Upper lobe of right lung (tissue), 1 donor: ENCODE data around the gene NDUFB2. TPM values are rescaled to one million over a fixed set of nuclear protein-coding genes. Genes with fewer than 3 reads are reported as not detected.
"Not testable (repeated sequence)": the region's sequence is repeated elsewhere in the genome, so short reads cannot be mapped to it uniquely, and the experiment has no call there.

ENCODE experiments used
- ATAC-seq: fragments of 200-7000 bp; cut with Tn5 transposase; one replicate; pipeline ENCODE4 v1.9.1; 2020; ENCODE audit warnings: mild to moderate bottlenecking, moderate library complexity
- DNase-seq: peaks from one replicate; pipeline ENCODE4 v3.0.0-alpha.2; 2020
- H3K27ac ChIP-seq: fragments of 200-600 bp; one replicate; pipeline ENCODE4 v1.8.0; 2022
- H3K27me3 ChIP-seq: fragments of 200-600 bp; one replicate; pipeline ENCODE4 v1.8.0; 2022; ENCODE audit warnings: mild to moderate bottlenecking
- H3K36me3 ChIP-seq: fragments of 200-600 bp; one replicate; pipeline ENCODE4 v1.8.0; 2022
- H3K4me1 ChIP-seq: fragments of 200-600 bp; one replicate; pipeline ENCODE4 v1.8.0; 2022
- H3K4me3 ChIP-seq: fragments of 200-600 bp; one replicate; pipeline ENCODE4 v1.8.0; 2022; ENCODE audit warnings: mild to moderate bottlenecking
- H3K9me3 ChIP-seq: fragments of 200-600 bp; one replicate; pipeline ENCODE4 v1.8.0; 2022
- CTCF ChIP-seq: fragments of 200-600 bp; IDR thresholded peaks from one replicate; pipeline ENCODE4 v1.8.0; 2022; ENCODE audit warnings: antibody characterized with exemption
- intact Hi-C: fragments of 100-400 bp; cut with DNase I; formaldehyde crosslinking; loops from one replicate; pipeline ENCODE4 v1.11.0; 2022
- total RNA-seq: library from RNA; stranded (reverse); fragmentation: NEBNext Ultra II Directional; extraction: Animal tissue kit (Norgen Biotek cat#: 25700); gene quantifications from one replicate; pipeline ENCODE4 v1.2.1, GENCODE V29; 2021
- donor health status: DM: no; HTN: yes; CAD: no; lungs with severe emphysema.

The NDUFB2 gene
- total RNA-seq, 1 donor from 2014 or later = 160 TPM

GRCh38 chr7:140698477-140698876, 2.0 kb downstream of the NDUFB2 start:
- H3K4me1 ChIP-seq = peaks cover 16% of the 10 kb centered on the region
- ATAC-seq (no peak), DNase-seq (no peak)
- no peaks in the 10 kb centered on the region for H3K27me3 ChIP-seq
- peaks cover 5% of the 10 kb centered on the region for H3K36me3 ChIP-seq
- H3K27ac ChIP-seq = no peak overlapping the region
- intact Hi-C loops = no loop called here
- H3K4me3 ChIP-seq = no peak overlapping the region
- H3K9me3 ChIP-seq = no peaks in the 10 kb centered on the region
- TF ChIP-seq CTCF = no peak

GRCh38 chr7:140702774-140703173, 6.3 kb downstream of the NDUFB2 start:
- ATAC-seq (peak; percentile 71), DNase-seq (no peak)
- peaks cover 35% of the 10 kb centered on the region for H3K36me3 ChIP-seq
- no peak overlapping the region for H3K27ac ChIP-seq
- H3K9me3 ChIP-seq = no peaks in the 10 kb centered on the region
- H3K4me1 ChIP-seq = peaks cover 12% of the 10 kb centered on the region
- intact Hi-C loops = no loop called here
- TF ChIP-seq CTCF = no peak
- H3K27me3 ChIP-seq = no peaks in the 10 kb centered on the region
- no peak overlapping the region for H3K4me3 ChIP-seq

- no peaks in the 10 kb centered on the region for H3K9me3 ChIP-seq
- intact Hi-C loops = no loop called here
- no peak for DNase-seq
- no peak for ATAC-seq
- no peak for TF ChIP-seq CTCF
- H3K27ac ChIP-seq = no peak overlapping the region
- H3K27me3 ChIP-seq = no peaks in the 10 kb centered on the region
- H3K4me3 ChIP-seq = no peak overlapping the region
- H3K4me1 ChIP-seq = peaks cover 4% of the 10 kb centered on the region
- H3K36me3 ChIP-seq = peaks cover 35% of the 10 kb centered on the region
Observed at GRCh38 chr7:140704205-140704604, 7.7 kb downstream of the NDUFB2 start.

- TF ChIP-seq CTCF = no peak
- intact Hi-C loops = no loop called here
- DNase-seq = no peak
- peaks cover 35% of the 10 kb centered on the region for H3K36me3 ChIP-seq
- no peaks in the 10 kb centered on the region for H3K27me3 ChIP-seq
- H3K9me3 ChIP-seq = no peaks in the 10 kb centered on the region
- no peak for ATAC-seq
- H3K27ac ChIP-seq = no peak overlapping the region
- no peaks in the 10 kb centered on the region for H3K4me1 ChIP-seq
- no peak overlapping the region for H3K4me3 ChIP-seq
Observed at GRCh38 chr7:140707132-140707531, 10.6 kb downstream of the NDUFB2 start.

- ATAC-seq, H3K27me3 ChIP-seq, H3K9me3 ChIP-seq, H3K4me1 ChIP-seq, DNase-seq, H3K4me3 ChIP-seq, H3K27ac ChIP-seq, intact Hi-C loops: not testable (repeated sequence)
- H3K36me3 ChIP-seq = peaks cover 27% of the 10 kb centered on the region
Observed at GRCh38 chr7:140708764-140709163, 12.3 kb downstream of the NDUFB2 start.

- H3K27me3 ChIP-seq, H3K4me3 ChIP-seq, H3K4me1 ChIP-seq, H3K9me3 ChIP-seq, H3K36me3 ChIP-seq, H3K27ac ChIP-seq, intact Hi-C loops, ATAC-seq, DNase-seq: not testable (repeated sequence)
Observed at GRCh38 chr7:140712392-140712791, 15.9 kb downstream of the NDUFB2 start.

GRCh38 chr7:140714331-140715040, 18.0 kb downstream of the NDUFB2 start:
- Histone ChIP-seq H3K9me3 (no peaks in the 10 kb centered on the region), H3K27ac (no peak overlapping the region), H3K27me3 (no peaks in the 10 kb centered on the region), H3K4me1 (peaks cover 2% of the 10 kb centered on the region), H3K36me3 (no peaks in the 10 kb centered on the region), H3K4me3 (no peak overlapping the region)
- intact Hi-C loops = no loop called here
- ATAC-seq (no peak), DNase-seq (no peak)
- no peak for TF ChIP-seq CTCF
